GM21360 (cell line): ENCODE measurements around the gene LAMC3.

Experiments used
- ATAC-seq: cut with Tn5 transposase; IDR thresholded peaks from one replicate; pipeline ENCODE4 v1.9.1; 2021; ENCODE audit warnings: mild to moderate bottlenecking, moderate library complexity; ENCODE audit not compliant: unreplicated experiment

LAMC3 gene

DNA sequence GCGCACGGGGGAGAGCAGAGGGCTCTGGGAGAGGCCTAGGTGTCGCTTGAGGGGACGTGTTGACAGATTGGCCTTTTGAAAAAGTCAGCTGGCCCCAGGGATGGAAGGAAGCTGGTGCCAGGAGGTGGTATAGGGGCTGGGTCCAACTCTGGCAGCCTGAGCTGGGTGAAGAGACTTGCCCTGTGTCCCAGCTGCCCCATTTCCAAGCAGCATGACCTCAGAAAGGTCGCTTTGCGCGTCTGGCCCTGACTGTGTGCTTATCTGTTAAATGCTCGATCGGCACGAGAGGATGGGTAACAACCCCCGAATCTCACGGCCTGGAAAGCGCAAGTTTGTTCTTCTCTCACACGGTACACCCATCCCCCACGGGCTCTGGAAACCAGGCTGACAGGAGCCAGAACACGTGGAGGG, 31.2 kb upstream of the LAMC3 start:
- ATAC-seq = no peak

DNA sequence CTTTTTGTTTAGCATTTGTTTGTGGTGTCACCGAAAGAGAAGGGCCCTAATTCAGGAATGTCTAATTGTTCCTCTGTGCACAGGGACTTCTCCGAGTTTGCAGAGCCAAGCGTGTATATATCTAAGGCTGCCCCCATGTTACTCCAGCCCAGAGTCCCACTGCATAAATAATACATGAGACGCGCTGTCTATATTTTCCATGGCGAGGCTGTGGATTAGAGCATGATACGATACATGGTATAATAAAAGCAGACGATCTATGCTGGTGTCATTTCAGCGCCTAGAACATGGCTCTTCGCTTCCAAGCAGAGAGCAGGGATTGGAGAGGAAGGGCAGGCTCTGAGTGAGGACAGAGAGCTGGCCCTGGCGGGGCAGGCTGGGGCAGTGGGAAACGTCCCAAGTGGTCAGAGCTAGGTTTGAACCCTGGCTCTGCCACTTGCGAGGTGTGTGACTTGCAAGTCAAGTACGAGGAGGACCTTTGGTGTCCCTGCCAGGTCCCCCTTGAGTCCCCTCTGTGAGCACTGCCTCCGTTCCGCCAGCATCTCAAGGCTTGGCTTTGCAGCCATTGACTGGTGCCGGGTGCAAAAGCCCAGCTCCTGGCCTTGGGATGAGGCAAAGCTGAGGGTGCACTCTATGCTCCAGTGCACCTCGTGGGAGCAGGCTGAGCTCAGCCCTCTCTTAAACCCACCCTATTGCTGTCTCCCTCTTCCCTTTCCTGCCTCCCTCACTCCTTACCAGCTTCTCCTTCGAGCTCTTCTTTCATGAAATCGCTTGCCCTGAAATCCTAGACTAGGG, 29.2 kb upstream of the LAMC3 start:
- ATAC-seq = no peak

DNA sequence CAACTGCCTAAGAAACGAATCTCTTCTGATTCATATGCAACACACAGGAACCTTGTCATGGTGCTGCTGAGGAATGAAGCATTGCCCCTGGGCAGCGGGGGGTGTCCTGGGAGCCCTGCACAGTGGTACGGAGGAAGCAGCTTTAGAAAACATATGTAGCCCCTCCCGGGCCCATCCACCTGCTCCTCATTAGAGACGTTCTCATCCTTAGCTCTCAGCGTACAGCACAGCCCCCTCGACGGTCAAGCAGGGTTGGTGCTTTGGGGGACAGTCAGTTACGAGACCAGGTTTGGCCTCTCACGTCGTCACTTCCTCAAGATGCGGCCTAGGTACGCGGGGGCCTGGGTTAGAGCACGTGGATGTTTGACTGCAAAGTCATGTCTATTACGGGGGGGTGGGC, 28.4 kb upstream of the LAMC3 start:
- no peak for ATAC-seq

DNA sequence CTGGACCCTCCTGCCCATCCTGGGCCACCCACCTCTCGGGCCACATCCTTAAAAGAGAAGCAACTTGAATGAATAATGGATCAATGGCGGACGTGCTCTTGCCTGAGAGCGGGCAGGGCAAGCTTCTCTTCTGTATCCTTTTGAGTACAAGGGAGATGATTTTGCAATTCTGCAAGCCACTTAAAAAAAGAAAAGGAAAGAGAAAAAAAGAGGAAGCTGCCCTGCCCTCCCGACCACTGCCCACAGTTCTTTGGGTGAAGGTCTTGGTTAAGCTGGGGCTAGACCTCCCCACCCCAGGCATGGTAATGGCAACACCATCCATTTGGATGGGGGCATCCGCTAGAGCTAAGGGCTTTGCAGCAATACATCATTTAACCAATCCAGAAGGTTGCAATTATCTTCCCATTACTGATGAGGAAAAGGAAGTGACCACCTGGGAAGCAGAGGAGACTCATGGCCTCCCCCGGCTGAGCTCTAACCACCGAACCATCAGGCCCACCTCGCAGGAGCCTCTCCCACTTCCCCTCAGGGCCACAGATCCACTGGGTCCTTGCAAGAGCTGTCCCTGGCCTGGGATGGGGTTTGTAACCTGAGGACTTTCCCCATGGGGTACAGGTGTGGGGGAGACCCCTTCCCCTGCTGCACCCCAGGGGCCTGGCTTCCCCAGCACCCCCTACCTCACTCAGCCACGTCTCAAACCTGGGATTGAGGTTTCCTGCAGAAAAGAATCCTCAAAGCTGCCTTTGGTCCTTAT, 27.8 kb upstream of the LAMC3 start:
- ATAC-seq = no peak

DNA sequence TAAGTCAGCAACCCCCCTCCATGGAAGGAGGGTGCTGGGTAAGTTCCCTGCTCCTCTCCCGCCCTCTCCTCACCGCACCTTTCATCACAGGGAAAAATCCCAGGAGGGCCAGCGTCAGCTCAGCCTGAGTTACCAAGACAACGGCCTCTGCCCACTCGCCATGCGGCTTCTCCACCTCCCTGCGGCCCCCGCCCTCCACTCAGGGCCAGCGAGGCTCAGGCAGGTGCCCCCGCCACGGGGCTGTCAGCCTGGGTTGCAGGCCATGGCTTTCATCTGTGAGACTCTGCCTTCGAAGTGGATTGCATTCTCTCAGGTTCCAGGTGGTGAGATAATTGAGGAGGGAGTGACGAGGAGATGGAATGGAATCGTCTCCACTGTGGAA, 27.2 kb upstream of the LAMC3 start:
- ATAC-seq = no peak

DNA sequence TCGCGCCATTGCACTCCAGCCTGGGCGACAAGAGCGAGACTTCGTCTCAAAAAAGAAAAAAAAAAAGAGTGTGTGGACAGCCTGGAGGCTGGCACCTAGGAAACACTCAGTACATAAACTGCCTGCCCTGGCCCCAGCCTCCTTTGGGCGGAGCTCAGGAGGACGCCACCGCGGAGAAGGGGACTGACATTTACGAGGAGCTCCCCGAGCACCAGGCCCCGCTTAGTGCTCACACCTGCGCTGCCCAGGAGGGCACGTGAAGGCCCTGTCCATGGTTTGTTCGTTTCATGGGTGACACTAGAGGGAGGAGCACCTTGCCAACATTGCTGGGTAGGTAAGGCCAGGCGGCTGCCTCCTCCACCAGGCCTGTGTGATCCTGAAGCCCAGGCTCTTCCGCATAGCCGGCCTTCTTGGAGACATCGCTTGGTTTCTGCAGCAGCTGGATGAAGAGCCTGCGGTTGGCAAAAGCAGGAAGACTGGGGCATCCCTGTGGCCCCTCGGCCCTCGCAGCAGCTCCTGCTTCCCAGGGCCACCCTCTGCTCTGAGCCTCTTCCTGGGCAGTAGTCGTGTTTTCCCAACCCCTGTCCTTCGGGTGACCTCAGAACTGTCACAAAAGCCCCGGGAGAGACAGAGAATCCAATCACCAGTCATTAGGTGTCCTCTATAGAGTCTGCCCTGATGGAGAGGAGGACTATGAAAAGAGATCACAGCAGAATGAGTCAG, 26.2 kb upstream of the LAMC3 start:
- no peak for ATAC-seq

DNA sequence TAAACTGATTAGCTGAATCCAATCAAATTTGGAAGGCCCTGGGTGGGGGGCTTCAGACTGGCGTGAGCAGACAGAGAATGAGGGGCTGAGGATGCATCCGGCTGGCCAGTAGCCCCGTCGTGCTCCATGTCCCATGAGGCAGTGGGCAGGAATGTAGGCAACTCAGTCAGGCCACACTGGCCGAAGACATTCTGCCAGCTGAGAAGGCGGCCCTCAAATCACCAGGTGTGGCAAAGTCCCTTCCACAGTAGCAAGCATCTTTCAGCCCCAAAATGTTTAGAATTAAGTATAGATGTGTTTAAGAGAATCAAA, 25.7 kb upstream of the LAMC3 start:
- ATAC-seq = no peak

DNA sequence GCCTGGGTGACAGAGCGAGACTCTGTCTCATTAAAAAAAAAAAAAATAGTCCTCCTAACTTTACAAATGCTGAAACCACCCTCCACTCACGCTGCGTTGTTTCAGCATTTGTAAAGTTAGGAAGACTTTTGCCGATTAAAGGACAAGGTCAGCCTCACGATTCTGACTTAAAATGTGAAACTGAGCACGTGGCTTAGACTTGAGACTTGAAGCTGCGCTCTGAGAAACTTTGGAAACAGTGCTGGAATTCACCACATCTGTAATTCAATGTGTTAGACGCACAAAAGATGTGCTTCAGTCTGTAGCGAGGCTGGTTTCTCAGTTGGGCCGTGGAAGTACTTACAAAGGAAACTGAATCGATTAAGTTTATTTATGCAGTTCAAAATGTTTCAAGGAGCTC, 25.0 kb upstream of the LAMC3 start:
- ATAC-seq = no peak

DNA sequence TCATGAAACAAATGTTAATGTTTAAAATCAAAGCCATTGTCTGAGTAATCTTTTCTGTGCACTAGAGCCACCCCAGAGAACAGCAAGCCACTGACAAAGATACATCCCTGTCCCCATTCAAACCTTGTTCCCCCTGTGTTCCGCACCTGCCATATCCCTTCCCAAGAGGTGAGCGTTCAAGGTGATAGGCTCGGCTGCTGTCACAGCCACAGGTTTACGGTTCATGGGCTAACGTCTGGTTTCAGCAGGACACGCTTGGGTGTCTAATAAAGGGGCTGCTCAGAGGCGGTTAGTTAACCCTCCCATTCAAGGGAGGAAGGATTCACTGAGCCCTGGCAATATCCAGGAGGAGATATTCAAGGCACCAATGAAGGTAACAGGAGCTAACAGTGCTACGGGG, 24.5 kb upstream of the LAMC3 start:
- no peak for ATAC-seq

DNA sequence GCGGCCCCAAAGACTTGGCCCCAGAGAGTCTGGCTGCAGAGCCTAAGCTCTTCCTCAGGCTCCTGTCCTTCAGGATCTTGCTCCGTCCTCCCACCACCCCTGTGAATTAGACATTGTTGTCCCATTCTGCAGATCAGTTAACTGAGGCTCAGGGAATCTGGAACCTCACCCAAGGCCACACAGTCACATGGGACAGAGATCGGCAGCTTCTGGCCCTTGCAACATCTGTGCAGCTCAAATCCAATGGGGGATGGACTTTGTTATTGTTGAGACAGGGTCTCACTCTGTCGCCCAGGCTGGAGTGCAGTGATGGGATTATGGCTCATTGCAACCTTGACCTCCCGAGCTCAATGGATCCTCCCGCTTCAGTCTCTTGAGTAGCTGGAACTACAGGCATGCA, 23.9 kb upstream of the LAMC3 start:
- ATAC-seq = no peak

DNA sequence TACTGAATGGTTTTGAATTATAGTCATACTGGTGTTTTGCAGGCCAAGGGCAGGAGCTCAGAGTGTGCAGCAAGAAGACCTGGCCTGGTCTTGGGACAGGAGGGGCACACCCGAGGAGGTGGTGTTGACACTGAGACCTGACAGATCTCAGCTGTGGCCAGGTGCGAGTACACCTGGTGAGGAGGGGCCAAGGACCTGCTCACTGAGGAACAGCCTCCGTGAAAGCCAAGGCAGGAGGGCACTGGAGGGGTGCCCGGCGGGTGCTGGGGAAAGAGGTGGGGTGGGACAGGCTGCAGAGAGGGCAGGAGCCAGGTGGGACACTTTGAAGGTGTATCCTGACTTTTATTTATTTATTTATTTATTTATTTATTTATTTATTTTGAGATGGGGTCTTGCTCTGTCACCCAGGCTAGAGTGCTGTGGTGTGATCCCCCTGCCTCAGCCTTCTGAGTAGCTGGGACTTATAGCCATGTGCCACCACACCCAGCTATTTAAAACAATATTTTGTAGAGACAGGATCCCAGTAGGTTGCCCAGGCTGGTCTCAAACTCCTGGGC, 23.3 kb upstream of the LAMC3 start:
- no peak for ATAC-seq

DNA sequence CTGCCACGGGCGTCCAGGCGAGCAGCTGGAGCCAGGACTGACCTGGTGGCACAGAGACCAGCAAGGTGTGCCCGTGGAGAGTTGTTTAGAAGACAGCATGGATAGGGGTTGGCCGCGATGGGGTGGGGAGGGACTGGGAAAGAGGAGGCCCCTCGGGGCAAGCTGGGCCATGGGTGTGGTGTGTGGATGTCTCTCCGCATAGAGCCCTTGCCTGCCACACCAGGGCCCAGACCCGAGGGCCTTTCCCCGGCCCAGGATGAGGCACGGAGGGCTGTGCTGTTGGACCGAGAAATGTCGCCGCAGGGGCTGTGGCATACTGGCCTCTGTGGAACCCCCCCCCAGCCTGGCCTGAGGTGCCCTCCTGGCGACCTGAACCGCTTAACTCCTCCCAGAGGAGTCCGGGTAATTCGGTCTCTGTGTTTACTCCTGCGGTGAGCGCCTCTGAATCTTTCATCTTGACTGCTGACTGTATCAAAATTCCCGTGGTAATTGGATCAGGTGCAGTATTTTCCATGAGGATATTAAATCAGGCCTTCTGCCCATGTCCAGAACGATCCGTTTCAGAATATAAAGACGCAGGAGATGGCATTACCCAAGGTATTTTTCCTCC, 22.5 kb upstream of the LAMC3 start:
- no peak for ATAC-seq

DNA sequence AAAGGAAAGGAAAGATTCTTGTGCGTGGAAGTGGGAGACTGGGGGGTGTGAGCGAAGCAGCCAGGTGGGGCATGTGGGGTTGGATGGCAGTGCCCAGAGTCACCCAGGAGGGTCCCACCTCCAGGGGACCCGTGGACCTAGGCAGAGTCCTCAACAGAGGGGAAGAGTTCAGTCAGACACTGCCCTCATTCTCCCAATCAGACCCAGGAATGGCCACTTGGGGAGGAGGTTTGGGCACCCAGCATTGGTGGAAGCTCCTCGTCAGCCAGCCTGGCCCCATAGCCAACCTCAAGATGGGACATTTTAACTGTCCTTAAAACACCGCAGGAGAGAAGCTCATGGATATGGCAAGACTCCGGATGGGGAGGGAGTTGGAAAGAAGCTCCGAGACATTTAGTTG, 21.9 kb upstream of the LAMC3 start:
- ATAC-seq = no peak

DNA sequence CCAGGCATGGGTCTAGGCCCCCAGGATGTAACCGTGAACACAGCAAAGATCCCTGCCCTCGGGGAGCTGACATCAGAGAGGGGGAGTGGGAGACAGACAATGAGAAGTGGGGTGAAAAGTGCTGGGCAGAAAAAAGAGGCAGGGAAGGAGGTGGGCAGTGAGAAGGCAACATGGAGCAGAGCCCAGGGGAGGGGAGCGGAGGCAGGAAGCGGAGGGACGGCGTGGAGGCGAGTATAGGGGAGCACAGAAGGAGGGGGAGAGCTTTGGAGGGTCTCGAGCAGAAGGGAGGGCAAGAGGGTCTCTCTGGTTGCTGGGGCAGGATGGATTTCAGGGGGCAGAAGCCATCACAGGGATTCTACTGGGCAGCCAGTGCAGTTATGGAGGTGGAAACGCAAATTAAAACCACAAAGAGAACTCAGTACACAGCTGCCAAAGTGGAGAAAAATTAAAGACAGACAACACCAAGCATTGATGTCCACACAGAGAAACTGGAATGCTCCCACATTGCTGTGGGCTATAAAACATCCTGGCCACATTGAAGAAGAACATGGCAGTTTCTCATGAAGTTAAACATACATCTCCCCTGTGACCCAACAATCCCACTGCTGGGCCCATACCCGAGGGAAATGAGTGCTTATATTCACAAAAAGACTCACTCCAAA, 21.1 kb upstream of the LAMC3 start:
- no peak for ATAC-seq

DNA sequence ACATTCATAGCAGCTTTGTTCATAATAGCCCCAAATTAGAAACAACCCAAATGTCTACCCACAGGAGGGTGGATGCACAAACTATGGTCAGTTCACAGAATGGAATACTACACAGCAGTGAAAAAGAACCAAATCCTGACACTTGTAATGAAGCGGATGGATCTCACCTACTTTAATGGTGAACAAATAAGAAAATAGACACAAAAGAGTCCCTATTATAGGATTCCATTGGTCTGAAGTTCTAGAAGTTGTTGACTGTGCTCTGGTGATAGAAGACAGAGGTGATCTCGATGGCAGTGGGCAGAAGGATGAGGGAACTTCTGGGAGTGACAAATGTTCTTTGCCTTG, 20.6 kb upstream of the LAMC3 start:
- ATAC-seq = no peak

DNA sequence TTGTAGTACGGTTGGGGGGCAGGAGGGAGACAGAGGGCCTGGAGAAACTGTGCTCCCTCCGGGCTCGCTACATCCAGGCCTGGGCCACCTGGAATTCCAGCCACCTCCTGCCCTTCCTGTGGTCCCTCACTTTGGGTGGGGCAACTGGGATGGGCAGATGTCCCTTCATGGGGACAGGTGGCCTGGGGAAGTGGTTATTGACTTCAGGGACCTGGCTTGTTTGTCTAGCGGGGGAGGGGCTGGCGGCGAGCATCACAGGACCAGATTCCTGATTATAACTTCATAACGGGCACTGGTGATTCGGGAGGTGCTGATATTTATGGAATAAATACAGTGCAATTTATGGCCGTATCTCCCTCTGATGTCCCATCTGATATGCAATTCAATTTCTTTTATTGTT, 20.1 kb upstream of the LAMC3 start:
- ATAC-seq = no peak

DNA sequence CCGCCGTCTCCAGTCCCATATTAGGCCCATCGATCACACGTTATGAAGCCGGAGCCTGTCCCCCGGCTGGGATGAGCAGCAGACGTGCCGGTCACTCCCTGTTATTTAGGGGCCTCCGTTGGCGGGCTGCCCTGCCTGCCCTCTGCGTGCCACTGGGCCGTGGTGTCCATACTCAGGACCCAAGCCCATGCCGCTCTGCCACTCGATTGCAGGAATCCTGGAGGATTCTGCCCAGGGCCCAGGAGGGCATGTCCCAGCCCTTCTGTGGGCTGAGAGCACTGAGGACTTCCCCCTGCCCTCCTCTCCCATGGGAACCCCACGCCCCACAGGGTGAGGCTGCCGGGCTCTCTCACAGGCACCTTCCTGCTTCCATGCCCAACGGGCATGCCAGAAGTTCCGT, 19.6 kb upstream of the LAMC3 start:
- ATAC-seq = no peak

DNA sequence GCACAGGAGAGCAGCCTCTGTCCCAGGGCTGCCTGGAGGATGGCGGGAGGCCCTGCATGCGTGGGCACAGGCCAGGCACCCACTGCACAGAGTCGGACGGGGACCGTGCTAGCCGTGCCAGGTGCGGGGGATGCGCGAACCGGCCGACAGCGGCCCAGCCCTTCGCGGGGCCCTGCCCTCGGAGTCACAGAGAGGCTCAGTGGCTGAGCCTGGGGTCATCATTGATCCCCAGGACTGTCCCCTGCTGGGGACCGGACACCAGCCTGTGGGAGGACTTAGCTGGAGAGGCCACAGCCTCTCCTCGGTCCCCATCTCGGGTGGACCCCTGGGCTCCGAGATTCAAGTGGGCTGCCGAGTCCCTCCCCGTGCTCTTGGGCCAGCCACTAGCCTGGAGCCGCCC, 19.1 kb upstream of the LAMC3 start:
- ATAC-seq = no peak

DNA sequence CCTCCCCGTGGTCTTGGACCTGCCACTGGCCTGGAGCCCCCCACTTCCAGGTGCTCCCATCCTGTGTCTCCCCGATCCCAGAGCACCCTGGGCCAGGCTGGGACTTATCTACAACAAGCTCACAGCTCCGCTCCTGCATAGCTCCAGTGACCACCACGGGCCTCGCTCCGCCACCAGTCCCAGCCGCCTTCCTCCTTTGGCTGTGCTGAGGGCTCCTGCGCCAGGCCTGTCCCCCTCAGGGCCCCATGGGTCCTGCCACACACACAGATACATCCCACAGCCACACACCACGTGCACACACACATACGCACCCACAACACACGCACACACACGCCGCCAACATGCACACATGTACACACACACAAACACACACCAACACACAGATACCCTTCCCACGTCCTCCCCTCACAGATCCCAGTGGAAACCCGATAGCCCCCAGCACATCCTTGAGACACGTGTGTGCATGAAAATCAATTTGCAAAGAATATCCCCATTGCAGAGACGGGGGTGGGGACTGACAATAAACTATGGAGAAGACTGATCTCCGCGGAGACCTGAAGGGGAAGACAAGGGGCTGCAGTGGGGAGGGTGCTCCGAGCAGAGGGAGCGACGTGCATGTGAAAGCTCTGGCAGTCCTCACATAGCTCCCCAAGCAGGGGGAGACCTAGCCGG, 18.5 kb upstream of the LAMC3 start:
- no peak for ATAC-seq

DNA sequence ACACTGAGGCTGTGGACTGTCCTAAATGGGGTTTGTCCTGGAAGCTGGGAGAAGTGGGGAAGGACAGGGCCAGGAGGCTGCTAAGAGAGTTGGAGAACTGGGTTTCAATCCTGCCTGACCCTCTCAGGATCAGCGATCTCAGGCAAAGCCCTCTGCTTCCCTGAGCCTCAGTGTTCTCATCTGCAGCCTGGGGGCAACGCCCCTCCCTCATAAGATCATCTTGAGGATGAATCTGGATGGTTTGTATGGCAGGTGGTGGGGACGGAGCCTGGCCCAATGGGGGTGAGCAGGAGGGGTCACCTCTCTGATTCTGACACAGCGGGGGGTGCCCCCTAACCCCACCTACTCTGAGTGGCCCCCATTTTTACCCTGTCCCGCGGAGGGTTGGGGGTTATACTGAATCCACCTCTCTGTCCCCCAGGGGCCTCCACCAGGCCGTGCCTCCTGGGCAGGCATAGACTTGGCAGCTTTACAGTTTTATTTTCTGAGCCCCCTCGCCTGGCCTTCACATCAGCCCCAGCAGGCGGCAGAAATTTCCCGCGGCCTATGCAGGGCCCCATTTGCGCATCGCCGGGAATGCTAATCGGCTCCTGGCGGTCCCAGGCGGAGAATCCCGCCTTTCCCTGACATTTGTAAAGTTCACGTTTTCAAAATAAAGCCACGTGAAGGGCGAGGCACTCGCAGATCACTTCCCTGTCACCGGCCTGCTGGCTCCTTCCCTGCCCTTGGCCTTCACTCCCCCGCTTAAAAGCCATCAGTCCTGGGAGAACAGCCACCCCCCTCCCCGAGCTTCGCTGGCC, 17.8 kb upstream of the LAMC3 start:
- no peak for ATAC-seq
